SU-DHL-6 (cell line): ENCODE measurements around the gene IGF2BP2.

Source experiments
- H2AFZ ChIP-seq: fragments of 200-600 bp; sonication (generic); 2 replicates; pipeline ENCODE4 v1.6.1; 2014; ENCODE audit warnings: low read depth, mild to moderate bottlenecking, moderate library complexity, mixed read lengths, antibody characterized with exemption, low read length; ENCODE audit not compliant: severe bottlenecking
- H3F3A ChIP-seq: fragments of 200-600 bp; shearing (Covaris generic); 2 replicates; pipeline ENCODE4 v1.6.0; 2016; ENCODE audit warnings: antibody characterized with exemption, mild to moderate bottlenecking; ENCODE audit not compliant: insufficient read depth
- H3K27ac ChIP-seq: fragments of 200-600 bp; sonication (generic); 2 replicates; pipeline ENCODE4 v1.5.1; 2016; ENCODE audit warnings: low read depth, mild to moderate bottlenecking, low read length, moderate library complexity, mixed read lengths
- H3K27me3 ChIP-seq: fragments of 200-600 bp; sonication (generic), shearing (Covaris generic); 2 replicates; pipeline ENCODE4 v1.6.0; 2014; ENCODE audit warnings: mild to moderate bottlenecking, low read length
- H3K36me3 ChIP-seq: fragments of 200-600 bp; sonication (generic); 2 replicates; pipeline ENCODE4 v1.6.1; 2014; ENCODE audit warnings: mild to moderate bottlenecking, low read length, mixed read lengths
- H3K4me2 ChIP-seq: fragments of 300-600, 200-600 bp; shearing (Covaris generic), sonication (generic); 2 replicates; pipeline ENCODE4 v1.6.0; 2014; ENCODE audit warnings: low read length, low read depth, mild to moderate bottlenecking; ENCODE audit not compliant: poor library complexity, severe bottlenecking
- H3K4me3 ChIP-seq: fragments of 200-600 bp; sonication (generic); 2 replicates; pipeline ENCODE4 v1.5.1; 2014; ENCODE audit warnings: antibody characterized with exemption, low read length, mild to moderate bottlenecking, mixed read lengths; ENCODE audit not compliant: insufficient read depth, poor library complexity, severe bottlenecking
- H3K79me2 ChIP-seq: fragments of 200-600 bp; sonication (generic); 2 replicates; pipeline ENCODE4 v1.6.1; 2014; ENCODE audit warnings: mild to moderate bottlenecking, low read length, moderate library complexity; ENCODE audit not compliant: insufficient read depth
- H3K9ac ChIP-seq: fragments of 200-600 bp; sonication (generic); 2 replicates; pipeline ENCODE4 v1.7.0; 2014; ENCODE audit warnings: mild to moderate bottlenecking, low read length
- H3K9me2 ChIP-seq: fragments of 200-600 bp; sonication (generic); replicated peaks from 2 replicates; pipeline ENCODE4 v1.6.1; 2014; ENCODE audit warnings: low read length; ENCODE audit not compliant: insufficient read depth
- H3K9me3 ChIP-seq: fragments of 200-600 bp; sonication (generic); 2 replicates; pipeline ENCODE4 v1.6.1; 2014; ENCODE audit warnings: low read length, mixed read lengths; ENCODE audit not compliant: insufficient read depth
- H4K20me1 ChIP-seq: fragments of 200-600 bp; sonication (generic); 2 replicates; pipeline ENCODE4 v1.6.1; 2014; ENCODE audit warnings: low read depth, mild to moderate bottlenecking, antibody characterized with exemption, low read length, moderate library complexity, mixed read lengths
- EZH2phosphoT487 ChIP-seq: fragments of 200-600 bp; sonication (generic), shearing (Covaris generic); conservative IDR thresholded peaks from 2 replicates; pipeline ENCODE4 v1.6.1; 2018; ENCODE audit warnings: mild to moderate bottlenecking, antibody characterized with exemption, low read length, moderate library complexity, mixed read lengths
- TF ChIP-seq, protein P1 (sequence below): fragments of 200-600 bp; sonication (generic); IDR thresholded peaks from one replicate; pipeline ENCODE4 v1.5.1; 2017; ENCODE audit warnings: antibody characterized with exemption, mild to moderate bottlenecking, low read length, moderate library complexity; ENCODE audit not compliant: insufficient read depth, poor library complexity, severe bottlenecking

Gene IGF2BP2

DNA sequence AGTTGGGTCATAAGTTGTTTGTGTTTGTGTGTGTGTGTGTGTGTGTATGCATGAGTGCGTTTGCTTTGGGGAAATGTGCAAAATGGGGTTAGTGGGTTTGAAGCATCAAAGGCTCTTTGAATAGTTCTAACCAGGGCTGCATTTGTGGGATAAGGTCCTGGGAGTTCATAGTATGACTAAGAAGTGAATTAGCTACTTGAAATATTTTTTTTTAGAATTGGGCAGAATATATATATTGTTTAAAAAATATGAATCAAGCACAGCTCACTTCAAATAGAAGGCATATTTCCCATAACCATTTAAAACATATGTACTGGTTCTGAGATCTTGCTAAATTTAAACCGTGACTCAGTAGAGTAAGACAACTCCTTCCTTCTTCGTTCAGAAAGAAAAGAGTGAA lies 43.1 kb downstream of the IGF2BP2 start:
- no peaks in the 10 kb centered on the region for H3K79me2 ChIP-seq
- H3K4me2 ChIP-seq, result no peak overlapping the region
- H3K27ac ChIP-seq, result no peak overlapping the region
- H3K27me3 ChIP-seq, result no peaks in the 10 kb centered on the region
- no peaks in the 10 kb centered on the region for H4K20me1 ChIP-seq
- no peak overlapping the region for H3K9ac ChIP-seq
- H3F3A ChIP-seq, result no peaks in the 10 kb centered on the region
- no peaks in the 10 kb centered on the region for H3K36me3 ChIP-seq
- no peak for TF ChIP-seq EZH2phosphoT487
- TF ChIP-seq, protein P1, sequence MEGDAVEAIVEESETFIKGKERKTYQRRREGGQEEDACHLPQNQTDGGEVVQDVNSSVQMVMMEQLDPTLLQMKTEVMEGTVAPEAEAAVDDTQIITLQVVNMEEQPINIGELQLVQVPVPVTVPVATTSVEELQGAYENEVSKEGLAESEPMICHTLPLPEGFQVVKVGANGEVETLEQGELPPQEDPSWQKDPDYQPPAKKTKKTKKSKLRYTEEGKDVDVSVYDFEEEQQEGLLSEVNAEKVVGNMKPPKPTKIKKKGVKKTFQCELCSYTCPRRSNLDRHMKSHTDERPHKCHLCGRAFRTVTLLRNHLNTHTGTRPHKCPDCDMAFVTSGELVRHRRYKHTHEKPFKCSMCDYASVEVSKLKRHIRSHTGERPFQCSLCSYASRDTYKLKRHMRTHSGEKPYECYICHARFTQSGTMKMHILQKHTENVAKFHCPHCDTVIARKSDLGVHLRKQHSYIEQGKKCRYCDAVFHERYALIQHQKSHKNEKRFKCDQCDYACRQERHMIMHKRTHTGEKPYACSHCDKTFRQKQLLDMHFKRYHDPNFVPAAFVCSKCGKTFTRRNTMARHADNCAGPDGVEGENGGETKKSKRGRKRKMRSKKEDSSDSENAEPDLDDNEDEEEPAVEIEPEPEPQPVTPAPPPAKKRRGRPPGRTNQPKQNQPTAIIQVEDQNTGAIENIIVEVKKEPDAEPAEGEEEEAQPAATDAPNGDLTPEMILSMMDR, result no peak
- H3K9me2 ChIP-seq, result no peaks in the 10 kb centered on the region
- no peak overlapping the region for H2AFZ ChIP-seq
- H3K9me3 ChIP-seq, result no peaks in the 10 kb centered on the region
- H3K4me3 ChIP-seq, result no peak overlapping the region

DNA sequence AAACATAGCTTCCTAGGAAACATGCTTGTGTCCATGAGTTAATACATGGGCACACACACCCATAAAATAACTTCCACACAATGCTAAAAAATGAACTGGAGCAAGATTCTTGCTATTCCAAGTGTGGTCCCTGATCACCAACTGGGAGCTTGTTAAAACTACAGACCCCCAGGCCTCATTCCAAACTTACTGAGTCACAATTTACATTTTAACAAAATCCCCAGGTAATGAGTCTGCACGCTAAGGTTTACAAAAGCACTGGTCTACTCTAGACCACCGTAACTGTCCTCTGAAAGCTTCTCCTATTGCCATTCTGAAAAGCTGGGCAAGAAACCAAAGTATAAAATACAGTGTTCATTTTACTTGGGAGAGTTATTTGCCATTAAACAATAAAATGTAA lies 45.4 kb downstream of the IGF2BP2 start:
- H3K27ac ChIP-seq, result no peak overlapping the region
- TF ChIP-seq, protein P1, result no peak
- no peak for TF ChIP-seq EZH2phosphoT487
- H3K4me3 ChIP-seq, result no peak overlapping the region
- no peaks in the 10 kb centered on the region for H3K79me2 ChIP-seq
- H3K27me3 ChIP-seq, result no peaks in the 10 kb centered on the region
- H3K4me2 ChIP-seq, result no peak overlapping the region
- H3K36me3 ChIP-seq, result no peaks in the 10 kb centered on the region
- no peak overlapping the region for H3K9ac ChIP-seq
- no peaks in the 10 kb centered on the region for H3K9me2 ChIP-seq
- no peaks in the 10 kb centered on the region for H4K20me1 ChIP-seq
- H2AFZ ChIP-seq, result no peak overlapping the region
- no peaks in the 10 kb centered on the region for H3F3A ChIP-seq
- H3K9me3 ChIP-seq, result no peaks in the 10 kb centered on the region

DNA sequence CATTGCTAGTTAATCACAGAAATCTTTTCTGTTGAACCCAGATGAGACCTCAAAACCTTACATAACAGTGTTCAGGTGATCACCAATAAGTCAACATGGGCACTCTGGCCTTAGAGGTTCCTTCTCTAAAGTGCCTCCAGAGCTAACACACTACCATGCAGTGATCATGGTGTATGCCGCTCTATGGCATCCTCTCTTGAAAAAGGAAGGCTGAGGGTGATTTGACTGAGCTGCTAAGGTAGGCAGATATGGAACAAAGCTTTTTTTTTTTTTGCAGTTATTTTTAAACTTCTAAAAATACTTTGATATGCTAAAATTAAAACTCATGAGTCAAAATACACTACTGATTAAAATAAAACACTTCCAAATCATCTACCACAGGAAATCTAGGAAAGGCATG lies 46.0 kb downstream of the IGF2BP2 start:
- Histone ChIP-seq H3K9me3 (no peaks in the 10 kb centered on the region), H3F3A (no peaks in the 10 kb centered on the region), H3K36me3 (no peaks in the 10 kb centered on the region), H3K4me2 (no peak overlapping the region), H3K9ac (no peak overlapping the region), H4K20me1 (no peaks in the 10 kb centered on the region), H2AFZ (no peak overlapping the region), H3K27me3 (no peaks in the 10 kb centered on the region), H3K4me3 (no peak overlapping the region), H3K27ac (no peak overlapping the region), H3K9me2 (no peaks in the 10 kb centered on the region), H3K79me2 (no peaks in the 10 kb centered on the region)
- no peak for TF ChIP-seq EZH2phosphoT487
- TF ChIP-seq, protein P1, result no peak

DNA sequence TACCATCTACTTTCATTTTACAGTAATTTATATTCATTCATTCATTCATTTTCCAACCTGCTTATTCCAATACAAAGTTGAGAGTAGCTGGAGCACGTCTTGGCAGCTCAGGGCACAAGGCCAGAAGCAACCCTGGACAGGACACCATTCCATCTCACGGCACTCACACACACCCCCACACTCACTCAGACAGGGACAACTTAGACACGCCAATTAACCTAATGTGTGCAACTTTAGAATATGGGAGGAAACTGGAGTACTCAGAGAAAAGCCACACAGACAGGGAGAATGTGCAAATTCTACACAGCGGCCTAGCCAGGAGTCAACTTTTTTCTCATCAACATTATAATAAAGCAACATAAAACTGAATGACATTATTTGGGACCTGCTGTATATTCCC lies 46.7 kb downstream of the IGF2BP2 start:
- Histone ChIP-seq H3K4me2 (no peak overlapping the region), H3K9me2 (no peaks in the 10 kb centered on the region), H2AFZ (no peak overlapping the region), H3K27ac (no peak overlapping the region), H3K9me3 (no peaks in the 10 kb centered on the region), H3K4me3 (no peak overlapping the region), H3F3A (no peaks in the 10 kb centered on the region), H3K79me2 (no peaks in the 10 kb centered on the region), H4K20me1 (no peaks in the 10 kb centered on the region), H3K9ac (no peak overlapping the region), H3K36me3 (no peaks in the 10 kb centered on the region), H3K27me3 (no peaks in the 10 kb centered on the region)
- TF ChIP-seq, protein P1, result no peak
- TF ChIP-seq EZH2phosphoT487, result no peak
